ENCODE measurements around the gene SNX13.

GRCh38 chr7:17770710-17771375 is 169.5 kb downstream of the SNX13 start:
- no peak for TF ChIP-seq TSHZ1 (CRISPR knock-in tag; IDR thresholded peaks at IDR 0.05)
- TF ChIP-seq HNRNPLL (IDR thresholded peaks at IDR 0.05; ENCODE audit: low read depth, low read length, poor library complexity, severe bottlenecking), result no peak
- TF ChIP-seq GABPA (tag; conservative IDR thresholded peaks at IDR 0.05; ENCODE audit: low read depth), result no peak
- no peak for TF ChIP-seq USF1 (CRISPR knock-in tag; IDR thresholded peaks at IDR 0.05)
- TF ChIP-seq CEBPB (tag; IDR thresholded peaks at IDR 0.05), result 0 out of 2 replicates have a peak, but pooled peaks have one; percentile 20
- no peak for TF ChIP-seq ZBTB40 (IDR thresholded peaks at IDR 0.05)
- TF ChIP-seq ZBTB40 (CRISPR knock-in tag; IDR thresholded peaks at IDR 0.05), result no peak
- TF ChIP-seq USF2 (CRISPR knock-in tag; IDR thresholded peaks at IDR 0.05), result no peak
- TF ChIP-seq CTCF (IDR thresholded peaks at IDR 0.05 in 2 of 3, conservative IDR thresholded peaks at IDR 0.05 in 1 of 3; ENCODE audit: insufficient read depth in 2 of 3, low read depth in 1 of 3, low read length in 3 of 3), result no peak
- no peak for TF ChIP-seq MLX (CRISPR knock-in tag; conservative IDR thresholded peaks at IDR 0.05)
- no peak for TF ChIP-seq POLR2AphosphoS2 (IDR thresholded peaks at IDR 0.05; ENCODE audit: low read length)
- TF ChIP-seq ZNF324 (CRISPR knock-in tag; IDR thresholded peaks at IDR 0.05), result no peak
- TF ChIP-seq EP300 (IDR thresholded peaks at IDR 0.05; ENCODE audit: low read length), result no peak
- no peak for TF ChIP-seq BRCA1 (IDR thresholded peaks at IDR 0.05)
- TF ChIP-seq BRCA1 (CRISPR knock-in tag; IDR thresholded peaks at IDR 0.05), result no peak
- no peak for TF ChIP-seq NR2F6 (CRISPR knock-in tag; IDR thresholded peaks at IDR 0.05)

Data from K562 (cell line).